Trophoblast cell (in vitro differentiated cells and primary cell): Measurements from ENCODE around the gene SRPX2.

ENCODE experiments used
- DNase-seq, 2 donors: peaks; one replicate each; pipeline ENCODE4 v3.0.0-alpha.2; 2016
- H2AFZ ChIP-seq: 2 replicates; pipeline ENCODE4 v1.6.1; 2013; ENCODE audit warnings: low read length, moderate library complexity, mild to moderate bottlenecking; ENCODE audit not compliant: insufficient read depth, poor library complexity
- H2AK5ac ChIP-seq: 2 replicates; pipeline ENCODE4 v1.6.1; 2013; ENCODE audit warnings: mild to moderate bottlenecking, low read length
- H2BK120ac ChIP-seq: 2 replicates; pipeline ENCODE4 v1.6.1; 2013; ENCODE audit warnings: low read length, mild to moderate bottlenecking, moderate library complexity; ENCODE audit not compliant: insufficient read depth, poor library complexity
- H2BK12ac ChIP-seq: 2 replicates; pipeline ENCODE4 v1.6.1; 2013; ENCODE audit warnings: mild to moderate bottlenecking, low read length, moderate library complexity
- H2BK5ac ChIP-seq: 2 replicates; pipeline ENCODE4 v1.6.1; 2013; ENCODE audit warnings: low read length, low read depth, moderate library complexity, mild to moderate bottlenecking; ENCODE audit not compliant: poor library complexity
- H3K14ac ChIP-seq: 2 replicates; pipeline ENCODE4 v1.6.1; 2013; ENCODE audit warnings: mild to moderate bottlenecking, low read length
- H3K18ac ChIP-seq: 2 replicates; pipeline ENCODE4 v1.6.1; 2013; ENCODE audit warnings: mild to moderate bottlenecking, low read length
- H3K23ac ChIP-seq: 2 replicates; pipeline ENCODE4 v1.6.1; 2013; ENCODE audit warnings: low read length
- H3K27ac ChIP-seq: 2 replicates; pipeline ENCODE4 v1.5.1; 2013; ENCODE audit warnings: low read depth, mild to moderate bottlenecking, inconsistent platforms, low read length, moderate library complexity
- H3K27me3 ChIP-seq: 2 replicates; pipeline ENCODE4 v1.6.1; 2013; ENCODE audit warnings: inconsistent platforms, mild to moderate bottlenecking, low read length, moderate library complexity; ENCODE audit not compliant: insufficient read depth
- H3K36me3 ChIP-seq, 2 experiments: 1 replicate in 1 of 2; 2 replicates in 1 of 2; pipeline ENCODE4 v1.6.1; 2013; ENCODE audit warnings: low read length in 2 of 2, mild to moderate bottlenecking in 2 of 2, moderate library complexity in 1 of 2; ENCODE audit not compliant: insufficient read depth in 2 of 2, control insufficient read depth in 1 of 2
- H3K4ac ChIP-seq: 2 replicates; pipeline ENCODE4 v1.6.1; 2013; ENCODE audit warnings: low read depth, mild to moderate bottlenecking, low read length, moderate library complexity
- H3K4me1 ChIP-seq, 2 experiments: 1 replicate in 1 of 2; 2 replicates in 1 of 2; pipeline ENCODE4 v1.6.1; 2013; ENCODE audit warnings: low read length in 2 of 2, mild to moderate bottlenecking in 2 of 2, moderate library complexity in 1 of 2; ENCODE audit not compliant: insufficient read depth in 2 of 2, control insufficient read depth in 1 of 2
- H3K4me2 ChIP-seq: 2 replicates; pipeline ENCODE4 v1.6.1; 2013; ENCODE audit warnings: inconsistent platforms, mild to moderate bottlenecking, low read length, moderate library complexity
- H3K4me3 ChIP-seq: 2 replicates; pipeline ENCODE4 v1.5.1; 2013; ENCODE audit warnings: mild to moderate bottlenecking, low read depth, low read length, inconsistent platforms
- H3K79me1 ChIP-seq: one replicate; pipeline ENCODE4 v1.6.1; 2013; ENCODE audit warnings: low read length
- H3K79me2 ChIP-seq: 2 replicates; pipeline ENCODE4 v1.6.1; 2013; ENCODE audit warnings: low read length, mild to moderate bottlenecking; ENCODE audit not compliant: control insufficient read depth, insufficient read depth, poor library complexity
- H3K9ac ChIP-seq: 2 replicates; pipeline ENCODE4 v1.6.1; 2013; ENCODE audit warnings: mild to moderate bottlenecking, low read length
- H3K9me3 ChIP-seq: 2 replicates; pipeline ENCODE4 v1.6.1; 2013; ENCODE audit warnings: low read depth, mild to moderate bottlenecking, control low read depth, inconsistent platforms, low read length; ENCODE audit not compliant: insufficient read depth
- H4K12ac ChIP-seq: 2 replicates; pipeline ENCODE4 v1.6.1; 2013; ENCODE audit warnings: low read depth, mild to moderate bottlenecking, low read length, moderate library complexity
- H4K8ac ChIP-seq: 2 replicates; pipeline ENCODE4 v1.6.1; 2013; ENCODE audit warnings: low read depth, mild to moderate bottlenecking, low read length, moderate library complexity
- H4K91ac ChIP-seq: one replicate; pipeline ENCODE4 v1.6.1; 2013; ENCODE audit warnings: low read depth, mild to moderate bottlenecking, low read length, moderate library complexity
- WGBS: extraction: QIAGEN DNeasy Blood & Tissue Kit; methylation state at CpG from one replicate; pipeline ENCODE4 v1.1.7; 2013; ENCODE audit warnings: missing lambda C conversion rate; ENCODE audit not compliant: insufficient read length, insufficient coverage; ENCODE audit errors: extremely low coverage; 5-methylcytosine and 5-hydroxymethylcytosine counted together

Gene SRPX2

GRCh38 chrX:100615005-100615404 lies 29.0 kb upstream of the SRPX2 start:
- Histone ChIP-seq H3K18ac (no peak overlapping the region), H3K9ac (no peak overlapping the region), H2AK5ac (no peak overlapping the region), H2BK12ac (no peak overlapping the region), H3K4me3 (no peak overlapping the region), H4K91ac (no peak overlapping the region), H3K79me2 (no peaks in the 10 kb centered on the region), H3K27me3 (no peaks in the 10 kb centered on the region), H3K4me1 (no peaks in the 10 kb centered on the region), H2BK5ac (no peak overlapping the region), H3K4ac (no peak overlapping the region), H3K27ac (no peak overlapping the region), H3K14ac (no peak overlapping the region), H3K79me1 (no peaks in the 10 kb centered on the region), H3K9me3 (no peaks in the 10 kb centered on the region), H2BK120ac (no peak overlapping the region), H3K36me3 (no peaks in the 10 kb centered on the region), H4K12ac (no peak overlapping the region), H3K23ac (no peak overlapping the region), H2AFZ (no peak overlapping the region), H4K8ac (no peak overlapping the region), H3K4me2 (no peak overlapping the region)
- whole genome bisulfite sequencing = no CpG with 5 or more reads among the region's 3 CpGs
- peak; percentile 7 to 67 for DNase-seq

GRCh38 chrX:100623001-100623400 lies 21.0 kb upstream of the SRPX2 start:
- no peak overlapping the region for H3K23ac ChIP-seq
- no peak overlapping the region for H2BK12ac ChIP-seq
- no peak overlapping the region for H4K91ac ChIP-seq
- H3K18ac ChIP-seq = no peak overlapping the region
- no peaks in the 10 kb centered on the region for H3K9me3 ChIP-seq
- no peaks in the 10 kb centered on the region for H3K27me3 ChIP-seq
- no peaks in the 10 kb centered on the region for H3K79me1 ChIP-seq
- no peak overlapping the region for H3K27ac ChIP-seq
- no peak overlapping the region for H2AFZ ChIP-seq
- H4K12ac ChIP-seq = no peak overlapping the region
- DNase-seq = no peak
- H3K4me1 ChIP-seq = no peaks in the 10 kb centered on the region
- H3K14ac ChIP-seq = no peak overlapping the region
- no peaks in the 10 kb centered on the region for H3K79me2 ChIP-seq
- no peak overlapping the region for H4K8ac ChIP-seq
- no peak overlapping the region for H2BK120ac ChIP-seq
- H3K4ac ChIP-seq = no peak overlapping the region
- H3K36me3 ChIP-seq = no peaks in the 10 kb centered on the region
- H3K4me3 ChIP-seq = no peak overlapping the region
- H3K9ac ChIP-seq = no peak overlapping the region
- no CpG with 5 or more reads among the region's 4 CpGs for WGBS
- no peak overlapping the region for H3K4me2 ChIP-seq
- H2BK5ac ChIP-seq = no peak overlapping the region
- H2AK5ac ChIP-seq = no peak overlapping the region

GRCh38 chrX:100625985-100626491 lies 18.0 kb upstream of the SRPX2 start:
- no peaks in the 10 kb centered on the region for H3K4me1 ChIP-seq
- H2AK5ac ChIP-seq = no peak overlapping the region
- no peak overlapping the region for H3K23ac ChIP-seq
- H2BK5ac ChIP-seq = no peak overlapping the region
- no peak overlapping the region for H2BK12ac ChIP-seq
- H4K8ac ChIP-seq = no peak overlapping the region
- no peaks in the 10 kb centered on the region for H3K9me3 ChIP-seq
- H3K79me2 ChIP-seq = no peaks in the 10 kb centered on the region
- H3K18ac ChIP-seq = no peak overlapping the region
- no peaks in the 10 kb centered on the region for H3K27me3 ChIP-seq
- H3K14ac ChIP-seq = no peak overlapping the region
- no peak overlapping the region for H3K27ac ChIP-seq
- H3K4ac ChIP-seq = no peak overlapping the region
- H3K4me2 ChIP-seq = no peak overlapping the region
- H4K12ac ChIP-seq = no peak overlapping the region
- no peak overlapping the region for H4K91ac ChIP-seq
- WGBS = no CpG with 5 or more reads among the region's 5 CpGs
- no peak overlapping the region for H2BK120ac ChIP-seq
- DNase-seq = no peak
- no peak overlapping the region for H3K9ac ChIP-seq
- H3K79me1 ChIP-seq = no peaks in the 10 kb centered on the region
- peaks cover 0 to 2% of the 10 kb centered on the region in 2 experiments for H3K36me3 ChIP-seq
- H3K4me3 ChIP-seq = no peak overlapping the region
- no peak overlapping the region for H2AFZ ChIP-seq

- DNase-seq = no peak
- Histone ChIP-seq H3K27me3 (no peaks in the 10 kb centered on the region), H3K27ac (no peak overlapping the region), H3K36me3 (peaks cover 3 to 5% of the 10 kb centered on the region in 2 experiments), H3K4me2 (peak overlapping the region; percentile 81), H2AK5ac (no peak overlapping the region), H3K9me3 (no peaks in the 10 kb centered on the region), H3K18ac (no peak overlapping the region), H3K23ac (no peak overlapping the region), H4K8ac (no peak overlapping the region), H3K4me1 (peaks cover 0 to 4% of the 10 kb centered on the region in 2 experiments), H4K12ac (no peak overlapping the region), H3K14ac (no peak overlapping the region), H2AFZ (no peak overlapping the region), H2BK5ac (no peak overlapping the region), H2BK12ac (no peak overlapping the region), H3K4me3 (no peak overlapping the region), H3K9ac (no peak overlapping the region), H3K79me2 (peaks cover 6% of the 10 kb centered on the region), H4K91ac (no peak overlapping the region), H3K4ac (no peak overlapping the region), H2BK120ac (no peak overlapping the region), H3K79me1 (peaks cover 7% of the 10 kb centered on the region)
- WGBS = no CpG with 5 or more reads among the region's 5 CpGs
Measured at GRCh38 chrX:100635040-100635439, 9.0 kb upstream of the SRPX2 start.
